Epithelial cell of proximal tubule (primary cell): ENCODE measurements around the gene FGF22. TPM values are rescaled to one million over a fixed set of nuclear protein-coding genes. Genes with fewer than 3 reads are reported as not detected.

ENCODE experiments used
- DNase-seq: peaks from one replicate; pipeline ENCODE4 v3.0.0-alpha.2; 2011; ENCODE audit warnings: low read depth
- H3K4me3 ChIP-seq: 2 replicates; pipeline ENCODE4 v1.5.1; 2011; ENCODE audit warnings: low read depth, mild to moderate bottlenecking, low read length
- total RNA-seq: library from RNA; depleted of rRNA; stranded (reverse); fragments of >200 nt; gene quantifications from 2 replicates; pipeline ENCODE4 v1.2.3, GENCODE V29; 2015
- TF ChIP-seq, protein P1 (sequence below): conservative IDR thresholded peaks from 2 replicates; pipeline ENCODE4 v1.5.1; 2012; ENCODE audit warnings: low read depth, mild to moderate bottlenecking, low read length

FGF22 gene
- total RNA-seq, 1 donor from 2014 or later: not detected

DNA sequence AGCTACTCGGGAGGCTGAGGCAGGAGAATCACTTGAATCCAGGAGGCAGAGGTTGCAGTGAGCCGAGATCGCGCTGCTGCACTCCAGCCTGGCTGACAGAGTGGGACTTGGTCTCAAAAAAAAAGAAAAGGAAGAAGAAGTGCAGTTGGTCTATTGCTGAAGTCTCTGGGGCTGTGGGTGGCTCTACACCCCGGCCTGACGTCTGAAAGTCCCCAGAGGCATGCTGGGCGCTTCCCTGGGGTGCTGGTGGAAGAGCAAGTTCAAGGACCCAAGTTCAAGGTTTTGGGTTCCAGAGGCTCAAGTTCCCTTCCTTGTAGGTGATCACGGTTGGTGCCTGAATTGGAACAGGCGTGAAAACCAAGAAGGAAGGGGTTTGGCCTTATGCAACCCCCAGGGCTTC, 46.2 kb upstream of the FGF22 start:
- TF ChIP-seq, protein P1, sequence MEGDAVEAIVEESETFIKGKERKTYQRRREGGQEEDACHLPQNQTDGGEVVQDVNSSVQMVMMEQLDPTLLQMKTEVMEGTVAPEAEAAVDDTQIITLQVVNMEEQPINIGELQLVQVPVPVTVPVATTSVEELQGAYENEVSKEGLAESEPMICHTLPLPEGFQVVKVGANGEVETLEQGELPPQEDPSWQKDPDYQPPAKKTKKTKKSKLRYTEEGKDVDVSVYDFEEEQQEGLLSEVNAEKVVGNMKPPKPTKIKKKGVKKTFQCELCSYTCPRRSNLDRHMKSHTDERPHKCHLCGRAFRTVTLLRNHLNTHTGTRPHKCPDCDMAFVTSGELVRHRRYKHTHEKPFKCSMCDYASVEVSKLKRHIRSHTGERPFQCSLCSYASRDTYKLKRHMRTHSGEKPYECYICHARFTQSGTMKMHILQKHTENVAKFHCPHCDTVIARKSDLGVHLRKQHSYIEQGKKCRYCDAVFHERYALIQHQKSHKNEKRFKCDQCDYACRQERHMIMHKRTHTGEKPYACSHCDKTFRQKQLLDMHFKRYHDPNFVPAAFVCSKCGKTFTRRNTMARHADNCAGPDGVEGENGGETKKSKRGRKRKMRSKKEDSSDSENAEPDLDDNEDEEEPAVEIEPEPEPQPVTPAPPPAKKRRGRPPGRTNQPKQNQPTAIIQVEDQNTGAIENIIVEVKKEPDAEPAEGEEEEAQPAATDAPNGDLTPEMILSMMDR: no peak
- H3K4me3 ChIP-seq: no peak overlapping the region
- no peak for DNase-seq

DNA sequence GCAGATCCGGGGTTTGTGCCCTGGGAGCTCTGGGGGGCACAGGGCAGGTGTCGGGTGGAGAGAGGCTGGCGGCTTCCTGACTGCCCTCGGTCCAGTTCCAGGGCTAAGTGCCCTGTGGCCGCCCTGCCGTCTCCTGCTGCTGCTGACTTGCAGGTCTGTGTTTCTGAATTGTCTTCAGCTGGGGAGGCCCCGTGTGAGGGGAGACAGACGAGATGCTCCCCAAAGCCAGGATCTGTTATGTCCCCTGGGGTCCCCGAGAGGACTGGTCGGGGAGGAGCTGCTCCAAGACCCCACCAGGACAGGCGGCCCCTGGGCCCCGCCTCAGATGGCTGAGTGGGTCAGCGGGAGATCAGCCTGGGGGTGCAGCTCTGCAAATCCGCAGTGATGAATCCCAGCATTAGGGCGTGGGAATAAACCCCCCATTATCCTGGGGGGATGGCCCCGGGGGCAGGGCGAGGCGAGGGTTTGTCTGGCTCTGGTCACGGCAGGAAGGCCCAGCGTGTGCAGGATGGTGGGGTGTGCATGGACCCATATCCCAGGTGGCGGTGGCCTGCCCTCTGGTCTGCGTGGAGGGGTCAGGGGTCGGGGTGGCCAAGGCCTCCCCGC, 45.3 kb upstream of the FGF22 start:
- H3K4me3 ChIP-seq: no peak overlapping the region
- no peak for DNase-seq
- TF ChIP-seq, protein P1: no peak

DNA sequence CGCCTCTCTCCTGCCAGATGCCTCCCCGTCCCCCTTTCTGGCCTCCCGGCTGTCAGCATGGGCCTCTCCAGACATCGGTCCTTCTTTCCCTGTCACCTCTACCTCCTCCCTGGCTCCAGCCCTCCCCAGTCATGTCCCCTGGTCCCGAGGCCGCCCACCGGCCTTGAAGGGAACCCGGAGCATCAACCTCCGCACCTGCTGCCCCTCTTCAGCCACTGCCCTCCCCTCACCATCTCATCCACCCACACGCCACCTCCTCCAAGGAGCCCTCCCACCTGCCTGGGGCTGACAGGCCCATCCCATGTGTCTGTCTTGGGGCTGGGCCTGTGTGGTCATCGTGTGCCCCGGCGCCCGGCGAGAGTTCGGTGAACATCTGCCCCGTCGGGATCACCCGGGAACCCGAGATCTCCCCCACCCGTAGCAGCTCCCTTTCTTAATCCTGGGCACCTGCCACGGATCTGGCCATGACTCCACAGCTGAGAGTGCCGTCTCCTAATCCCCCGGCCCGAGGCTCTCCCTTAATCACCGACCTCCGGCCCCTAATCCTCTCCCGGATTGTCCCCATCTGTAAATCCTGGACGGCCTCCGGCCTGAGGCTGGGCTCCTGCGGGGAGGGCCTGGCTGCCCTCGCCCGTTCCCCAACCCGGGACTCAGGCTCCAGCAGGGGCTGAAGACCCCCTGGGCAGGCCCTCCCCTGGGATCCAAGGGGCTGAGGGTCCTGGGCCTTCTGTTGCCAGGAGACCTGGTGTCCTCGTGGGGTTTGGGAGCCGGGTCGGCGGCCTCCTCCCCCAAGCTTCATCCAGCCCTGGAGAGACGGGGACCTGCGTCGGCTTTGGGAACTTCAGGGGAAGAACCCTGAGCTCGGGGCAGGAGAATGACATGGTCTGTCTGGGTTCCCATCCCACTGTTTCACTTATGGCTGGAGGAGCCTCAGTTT, 44.1 kb upstream of the FGF22 start:
- TF ChIP-seq, protein P1: no peak
- no peak overlapping the region for H3K4me3 ChIP-seq
- DNase-seq: no peak

DNA sequence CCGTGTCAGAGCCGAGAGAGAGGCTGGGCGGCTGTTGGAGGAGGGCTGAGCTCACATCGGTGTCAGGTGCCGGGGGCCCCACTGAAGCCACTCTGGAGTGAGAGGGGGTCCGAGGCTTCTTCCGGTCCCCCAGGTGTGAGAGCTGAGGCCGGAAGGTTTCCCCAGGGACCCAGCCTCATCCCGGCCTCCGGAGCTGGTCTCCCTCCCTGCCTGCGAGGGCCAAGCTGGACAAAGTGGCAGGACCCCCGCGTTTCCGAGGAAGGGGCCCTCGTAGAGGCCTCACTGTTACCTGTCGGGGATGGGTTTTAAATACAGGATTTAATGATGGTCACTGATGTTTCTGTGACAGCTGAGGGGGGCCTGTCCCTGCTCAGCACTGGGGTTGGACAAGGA, 43.4 kb upstream of the FGF22 start:
- TF ChIP-seq, protein P1: no peak
- no peak overlapping the region for H3K4me3 ChIP-seq
- DNase-seq: no peak

DNA sequence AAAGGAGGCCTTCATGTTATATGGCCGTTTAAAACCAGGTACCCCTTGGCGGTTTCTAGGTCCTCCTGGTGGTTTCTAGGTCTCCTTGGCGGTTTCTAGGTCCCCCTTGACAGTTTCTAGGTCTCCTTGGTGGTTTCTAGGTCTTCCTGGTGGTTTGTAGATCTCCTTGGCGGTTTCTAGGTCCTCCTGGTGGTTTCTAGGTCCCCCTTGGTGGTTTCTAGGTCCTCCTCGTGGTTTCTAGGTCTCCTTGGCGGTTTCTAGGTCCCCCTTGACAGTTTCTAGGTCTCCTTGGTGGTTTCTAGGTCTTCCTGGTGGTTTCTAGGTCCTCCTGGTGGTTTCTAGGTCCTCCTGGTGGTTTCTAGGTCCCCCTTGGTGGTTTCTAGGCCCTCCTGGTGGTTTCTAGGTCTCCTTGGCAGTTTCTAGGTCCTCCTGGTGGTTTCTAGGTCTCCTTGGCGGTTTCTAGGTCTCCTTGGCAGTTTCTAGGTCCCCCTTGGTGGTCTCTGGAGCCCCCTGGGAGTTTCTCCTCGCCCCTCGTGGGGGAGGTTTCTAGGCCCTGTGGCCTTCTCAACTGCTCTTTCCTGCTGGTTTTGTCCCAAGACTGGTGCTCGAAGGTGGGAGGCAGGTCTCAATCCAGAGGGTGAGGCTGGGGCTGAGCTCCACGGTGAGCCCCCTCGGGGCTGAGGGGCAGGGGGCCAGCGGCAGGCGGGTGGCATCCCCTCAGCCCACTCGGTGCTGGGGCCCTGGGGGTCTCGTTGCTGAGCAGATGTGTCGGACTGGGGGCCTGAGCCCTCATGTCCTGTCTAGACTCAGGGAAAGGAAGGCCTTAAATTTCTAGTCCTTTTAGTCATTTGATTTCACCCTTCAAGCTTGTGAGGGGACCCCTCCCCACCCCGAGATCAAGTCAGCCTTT, 42.0 kb upstream of the FGF22 start:
- no peak overlapping the region for H3K4me3 ChIP-seq
- TF ChIP-seq, protein P1: no peak
- DNase-seq: no peak

DNA sequence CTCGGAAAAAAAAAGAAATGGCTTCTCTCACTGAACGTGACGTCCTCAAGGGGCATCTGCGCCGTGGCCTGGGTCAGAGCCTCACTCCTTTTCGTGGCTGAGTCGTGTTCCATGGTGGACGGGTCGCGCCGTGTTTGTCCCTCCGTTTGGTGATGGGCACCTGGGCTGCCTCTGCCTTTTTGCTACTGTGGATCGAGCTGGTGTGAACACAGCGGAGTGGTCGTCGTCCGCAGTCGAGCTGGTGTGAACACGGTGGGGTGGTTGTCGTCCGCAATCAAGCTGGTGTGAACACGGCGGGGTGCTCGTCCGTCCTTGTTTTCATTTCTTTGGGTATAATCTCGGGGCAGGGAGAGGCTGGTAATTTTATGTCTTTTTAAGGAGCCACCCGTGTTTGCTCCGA, 38.4 kb upstream of the FGF22 start:
- no peak for DNase-seq
- H3K4me3 ChIP-seq: no peak overlapping the region
- TF ChIP-seq, protein P1: no peak
